Cardiac muscle cell (in vitro differentiated cells and primary cell): Measurements from ENCODE around the gene ZNF48. TPM values are rescaled to one million over a fixed set of nuclear protein-coding genes. Genes with fewer than 3 reads are reported as not detected.
"Not testable (repeated sequence)": the region's sequence is repeated elsewhere in the genome, so short reads cannot be mapped to it uniquely, and the experiment has no call there.

Experiments
- DNase-seq, 2 donors: peaks; one replicate each; pipeline versions ENCODE4 v3.0.0 to v3.0.0-alpha.2; 2010 to 2017; ENCODE audit warnings: low read depth in 1 of 2, low spot score in 1 of 2
- H3K27ac ChIP-seq: fragments of 200-600 bp; sonication (generic); 2 replicates; pipeline ENCODE4 v1.5.1; 2016
- H3K27me3 ChIP-seq: fragments of 200-600 bp; sonication (generic); 2 replicates; pipeline ENCODE4 v1.6.0; 2016; ENCODE audit warnings: control low read depth
- H3K36me3 ChIP-seq: fragments of 200-600 bp; sonication (generic); 2 replicates; pipeline ENCODE4 v1.5.1; 2016; ENCODE audit warnings: control low read depth
- H3K4me1 ChIP-seq: fragments of 200-600 bp; sonication (generic); 2 replicates; pipeline ENCODE4 v1.8.1; 2017; ENCODE audit warnings: low read depth, mild to moderate bottlenecking, mixed run types
- H3K4me3 ChIP-seq: fragments of 200-600 bp; sonication (generic); 2 replicates; pipeline ENCODE4 v1.5.1; 2016; ENCODE audit warnings: mild to moderate bottlenecking
- H3K9me3 ChIP-seq: fragments of 200-600 bp; sonication (generic); 2 replicates; pipeline ENCODE4 v1.5.1; 2017; ENCODE audit warnings: low read depth, mild to moderate bottlenecking, control low read depth
- polyA plus RNA-seq: library from polyadenylated mRNA; unstranded; fragments of >200 nt; fragmentation: Nextera tagmentation; extraction: Ambion mirVana; gene quantifications from 2 replicates; pipeline ENCODE4 v1.2.1, GENCODE V29; 2016
- total RNA-seq: library from RNA; depleted of rRNA; stranded (reverse); fragments of >200 nt; gene quantifications from 2 replicates; pipeline ENCODE4 v1.2.3, GENCODE V29; 2016
- TF ChIP-seq, protein P1 (sequence below): IDR thresholded peaks from 2 replicates; pipeline ENCODE4 v1.5.1; 2012; ENCODE audit warnings: low read depth, mild to moderate bottlenecking, low read length

ZNF48 gene
- total and polyA plus RNA-seq, 2 experiments from 2014 or later = 12.5 to 32.3 TPM

DNA sequence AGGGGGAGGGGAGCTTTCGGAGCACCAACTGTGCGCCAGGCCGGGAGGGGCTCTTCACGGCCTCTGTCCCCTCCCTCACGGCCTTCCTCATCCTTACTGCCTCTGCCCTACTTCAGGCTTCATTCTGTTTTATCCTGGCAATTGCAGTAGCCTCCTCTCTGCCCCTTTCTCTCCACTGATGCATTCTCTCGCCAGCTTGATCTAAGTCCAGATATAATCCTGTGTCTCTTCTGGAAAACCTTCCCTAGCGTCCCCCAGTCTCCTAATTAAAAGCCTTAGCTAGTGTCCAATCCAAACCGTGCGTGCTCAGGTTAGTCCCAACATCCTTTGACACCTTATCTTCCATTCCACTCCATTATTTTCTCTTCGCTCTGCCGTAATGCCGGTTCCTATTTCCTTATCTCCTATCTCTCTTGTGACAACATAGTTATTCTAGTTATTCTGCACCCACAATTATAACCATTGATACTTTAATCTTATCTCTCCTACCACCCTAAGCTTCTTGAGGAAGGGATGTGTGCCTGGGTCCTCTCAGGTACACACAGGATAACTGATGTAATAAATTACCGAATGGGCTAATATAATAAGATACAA is 869 bp downstream of the ZNF48 start:
- Histone ChIP-seq H3K9me3 (no peaks in the 10 kb centered on the region), H3K36me3 (no peaks in the 10 kb centered on the region), H3K4me1 (peaks cover 23% of the 10 kb centered on the region), H3K4me3 (peak overlapping the region; percentile 95), H3K27me3 (no peaks in the 10 kb centered on the region), H3K27ac (peak overlapping the region; percentile 98)
- peak in 1 of 2 donors; percentile 19 for DNase-seq
- TF ChIP-seq, protein P1, sequence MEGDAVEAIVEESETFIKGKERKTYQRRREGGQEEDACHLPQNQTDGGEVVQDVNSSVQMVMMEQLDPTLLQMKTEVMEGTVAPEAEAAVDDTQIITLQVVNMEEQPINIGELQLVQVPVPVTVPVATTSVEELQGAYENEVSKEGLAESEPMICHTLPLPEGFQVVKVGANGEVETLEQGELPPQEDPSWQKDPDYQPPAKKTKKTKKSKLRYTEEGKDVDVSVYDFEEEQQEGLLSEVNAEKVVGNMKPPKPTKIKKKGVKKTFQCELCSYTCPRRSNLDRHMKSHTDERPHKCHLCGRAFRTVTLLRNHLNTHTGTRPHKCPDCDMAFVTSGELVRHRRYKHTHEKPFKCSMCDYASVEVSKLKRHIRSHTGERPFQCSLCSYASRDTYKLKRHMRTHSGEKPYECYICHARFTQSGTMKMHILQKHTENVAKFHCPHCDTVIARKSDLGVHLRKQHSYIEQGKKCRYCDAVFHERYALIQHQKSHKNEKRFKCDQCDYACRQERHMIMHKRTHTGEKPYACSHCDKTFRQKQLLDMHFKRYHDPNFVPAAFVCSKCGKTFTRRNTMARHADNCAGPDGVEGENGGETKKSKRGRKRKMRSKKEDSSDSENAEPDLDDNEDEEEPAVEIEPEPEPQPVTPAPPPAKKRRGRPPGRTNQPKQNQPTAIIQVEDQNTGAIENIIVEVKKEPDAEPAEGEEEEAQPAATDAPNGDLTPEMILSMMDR = no peak

DNA sequence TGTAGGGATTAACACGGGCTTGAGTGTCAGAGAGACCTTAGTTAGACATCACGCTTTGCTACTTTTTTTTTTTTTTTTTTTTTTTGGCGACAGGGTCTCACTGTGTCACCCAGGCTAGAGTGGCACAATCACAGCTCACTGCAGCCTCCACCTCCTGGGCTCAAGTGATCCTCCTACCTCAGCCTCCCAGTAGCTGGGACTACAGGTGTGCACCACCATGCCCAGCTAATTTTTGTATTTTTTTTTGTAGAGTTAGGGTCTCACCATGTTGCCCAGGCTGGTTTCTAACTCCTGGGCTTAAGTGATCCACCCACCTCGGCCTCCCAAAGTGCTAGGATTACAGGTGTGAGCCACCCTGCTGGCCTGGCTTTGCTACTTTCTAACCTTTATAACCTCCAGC is 1.4 kb downstream of the ZNF48 start:
- not testable (repeated sequence) for H3K36me3 ChIP-seq, H3K9me3 ChIP-seq, H3K27ac ChIP-seq, H3K27me3 ChIP-seq, DNase-seq
- peaks cover 24% of the 10 kb centered on the region for H3K4me1 ChIP-seq
- peak overlapping the region; percentile 95 for H3K4me3 ChIP-seq

DNA sequence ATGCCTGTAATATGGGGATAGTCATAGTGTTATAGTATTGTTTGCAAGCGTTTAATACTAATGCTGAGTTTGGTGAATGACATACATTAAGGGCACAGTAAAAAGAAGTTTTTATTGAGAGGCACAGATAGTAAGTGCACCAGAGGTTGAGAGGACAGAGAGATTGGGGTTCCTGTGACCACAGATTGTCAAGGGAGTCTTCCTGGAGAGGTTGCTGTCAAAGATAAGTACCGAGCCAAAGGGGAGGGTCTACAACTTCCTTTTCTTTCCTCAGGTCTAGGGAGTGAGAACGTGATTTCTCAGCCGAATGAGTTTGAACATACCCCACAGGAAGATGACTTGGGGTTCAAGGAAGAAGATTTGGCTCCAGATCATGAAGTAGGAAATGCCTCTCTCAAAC is 1.8 kb downstream of the ZNF48 start:
- Histone ChIP-seq H3K27ac (no peak overlapping the region), H3K4me3 (no peak overlapping the region), H3K27me3 (no peaks in the 10 kb centered on the region), H3K9me3 (no peaks in the 10 kb centered on the region), H3K36me3 (no peaks in the 10 kb centered on the region), H3K4me1 (peaks cover 24% of the 10 kb centered on the region)
- TF ChIP-seq, protein P1 = no peak
- no peak for DNase-seq

DNA sequence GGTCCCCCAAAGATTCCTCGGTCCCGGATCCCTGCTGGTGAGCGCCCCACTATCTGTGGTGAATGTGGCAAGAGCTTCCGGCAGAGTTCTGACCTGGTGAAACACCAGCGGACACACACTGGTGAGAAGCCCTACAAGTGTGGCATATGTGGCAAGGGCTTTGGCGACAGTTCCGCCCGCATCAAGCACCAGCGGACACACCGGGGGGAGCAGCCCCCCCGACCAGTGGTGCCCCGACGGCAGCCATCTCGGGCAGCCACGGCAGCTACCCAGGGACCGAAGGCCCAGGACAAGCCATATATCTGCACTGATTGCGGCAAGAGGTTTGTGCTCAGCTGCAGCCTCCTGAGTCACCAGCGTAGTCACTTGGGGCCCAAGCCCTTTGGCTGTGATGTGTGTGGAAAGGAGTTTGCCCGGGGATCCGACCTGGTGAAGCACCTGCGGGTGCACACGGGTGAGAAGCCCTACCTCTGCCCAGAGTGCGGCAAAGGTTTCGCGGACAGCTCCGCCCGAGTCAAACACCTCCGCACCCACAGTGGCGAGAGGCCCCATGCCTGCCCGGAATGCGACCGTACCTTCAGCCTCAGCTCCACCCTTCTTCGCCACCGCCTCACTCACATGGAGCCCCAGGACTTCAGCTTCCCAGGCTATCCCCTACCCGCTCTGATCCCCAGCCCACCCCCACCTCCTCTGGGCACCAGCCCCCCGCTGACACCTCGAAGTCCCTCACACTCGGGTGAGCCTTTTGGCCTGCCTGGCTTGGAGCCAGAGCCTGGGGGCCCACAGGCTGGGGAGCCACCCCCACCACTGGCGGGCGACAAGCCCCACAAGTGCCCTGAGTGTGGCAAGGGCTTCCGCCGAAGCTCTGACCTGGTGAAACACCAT is 2.8 kb downstream of the ZNF48 start:
- no peak for DNase-seq
- peak overlapping the region; percentile 99 for H3K27ac ChIP-seq
- no peaks in the 10 kb centered on the region for H3K9me3 ChIP-seq
- no peaks in the 10 kb centered on the region for H3K36me3 ChIP-seq
- no peak overlapping the region for H3K4me3 ChIP-seq
- H3K4me1 ChIP-seq = peaks cover 24% of the 10 kb centered on the region
- TF ChIP-seq, protein P1 = no peak
- H3K27me3 ChIP-seq = no peaks in the 10 kb centered on the region

DNA sequence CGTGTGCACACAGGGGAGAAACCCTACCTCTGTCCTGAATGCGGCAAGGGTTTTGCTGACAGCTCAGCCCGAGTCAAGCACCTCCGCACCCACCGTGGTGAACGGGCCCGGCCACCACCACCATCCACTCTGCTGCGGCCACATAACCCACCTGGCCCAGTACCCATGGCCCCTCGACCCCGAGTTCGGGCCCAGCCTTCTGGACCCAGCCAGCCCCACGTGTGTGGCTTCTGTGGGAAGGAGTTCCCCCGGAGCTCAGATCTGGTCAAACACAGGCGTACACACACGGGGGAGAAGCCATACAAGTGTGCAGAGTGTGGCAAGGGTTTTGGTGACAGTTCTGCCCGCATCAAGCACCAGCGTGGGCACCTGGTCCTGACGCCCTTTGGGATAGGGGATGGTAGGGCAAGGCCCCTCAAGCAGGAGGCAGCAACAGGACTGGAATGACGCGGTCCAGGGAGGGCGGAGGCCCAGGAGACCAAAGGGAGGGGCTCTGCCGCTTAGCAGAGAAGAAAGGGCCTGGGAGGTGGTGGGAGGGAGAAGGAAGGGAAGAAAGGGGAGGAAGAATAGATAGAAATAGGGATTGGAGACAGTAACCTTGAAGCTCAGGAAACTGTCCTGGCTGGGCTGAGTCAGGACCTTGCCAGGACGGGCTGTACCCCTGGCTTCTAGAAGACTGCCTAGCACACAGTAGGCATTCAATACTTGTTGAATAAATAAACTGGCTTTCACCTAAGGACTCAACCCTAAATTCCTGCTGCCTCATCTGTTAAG is 3.6 kb downstream of the ZNF48 start:
- no peaks in the 10 kb centered on the region for H3K9me3 ChIP-seq
- no peak for DNase-seq
- H3K27me3 ChIP-seq = no peaks in the 10 kb centered on the region
- H3K4me1 ChIP-seq = peaks cover 20% of the 10 kb centered on the region
- TF ChIP-seq, protein P1 = no peak
- no peak overlapping the region for H3K4me3 ChIP-seq
- no peaks in the 10 kb centered on the region for H3K36me3 ChIP-seq
- H3K27ac ChIP-seq = peak overlapping the region; percentile 99
